Measurements from ENCODE around the gene ZNF641.
"Not testable (repeated sequence)": the region's sequence is repeated elsewhere in the genome, so short reads cannot be mapped to it uniquely, and the experiment has no call there.

ZNF641 gene

DNA sequence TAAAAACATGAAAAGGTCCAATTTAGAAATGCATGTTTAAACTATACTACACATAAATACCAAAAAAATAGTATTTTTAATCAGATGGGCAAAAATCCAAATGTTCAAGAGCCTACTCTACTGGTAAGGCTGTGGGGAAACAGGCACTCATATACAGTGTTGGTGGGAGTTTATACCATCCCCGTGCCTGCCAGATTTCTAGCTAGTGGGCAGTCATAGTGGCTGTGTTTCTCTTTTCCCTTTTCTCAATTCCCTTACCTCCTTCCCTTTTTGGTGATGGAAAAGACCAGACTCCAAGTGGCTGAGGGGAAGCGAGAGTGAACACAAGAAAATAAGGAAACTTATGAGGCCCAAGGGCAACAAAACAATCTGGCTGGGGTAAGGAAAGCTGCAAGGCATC lies 14.7 kb downstream of the ZNF641 start:
- H3K79me2 ChIP-seq (ENCODE audit: low read length): no peaks in the 10 kb centered on the region
- H3F3A ChIP-seq (ENCODE audit: insufficient read depth, low read length): no peaks in the 10 kb centered on the region
- H3K36me3 ChIP-seq (replicated peaks; ENCODE audit: insufficient read depth, low read length): no peaks in the 10 kb centered on the region
- no peak for TF ChIP-seq EZH2 (optimal IDR thresholded peaks at IDR 0.05; ENCODE audit: low read depth, low read length)
- TF ChIP-seq CTCF (IDR thresholded peaks at IDR 0.05; ENCODE audit: low read length): no peak
- TF ChIP-seq EZH2phosphoT487 (IDR thresholded peaks at IDR 0.05; ENCODE audit: low read length): no peak
- no peaks in the 10 kb centered on the region for H3K27me3 ChIP-seq (replicated peaks; ENCODE audit: insufficient read depth, low read length)
- no peak overlapping the region for H2AFZ ChIP-seq (ENCODE audit: low read length)
- no peaks in the 10 kb centered on the region for H3K9me2 ChIP-seq (replicated peaks; ENCODE audit: insufficient read depth, low read length)
- no peak overlapping the region for H3K4me2 ChIP-seq (ENCODE audit: low read depth, low read length)
- no peak overlapping the region for H3K9ac ChIP-seq (ENCODE audit: low read length)
- H3K27ac ChIP-seq (ENCODE audit: low read length): no peak overlapping the region
- no peaks in the 10 kb centered on the region for H3K4me1 ChIP-seq (ENCODE audit: low read length)
- no peak for DNase-seq
- H4K20me1 ChIP-seq (ENCODE audit: insufficient read depth, low read length): no peaks in the 10 kb centered on the region
- H3K9me3 ChIP-seq (replicated peaks; ENCODE audit: insufficient read depth, low read length): no peaks in the 10 kb centered on the region
- H3K4me3 ChIP-seq (ENCODE audit: low read length): no peak overlapping the region

DNA sequence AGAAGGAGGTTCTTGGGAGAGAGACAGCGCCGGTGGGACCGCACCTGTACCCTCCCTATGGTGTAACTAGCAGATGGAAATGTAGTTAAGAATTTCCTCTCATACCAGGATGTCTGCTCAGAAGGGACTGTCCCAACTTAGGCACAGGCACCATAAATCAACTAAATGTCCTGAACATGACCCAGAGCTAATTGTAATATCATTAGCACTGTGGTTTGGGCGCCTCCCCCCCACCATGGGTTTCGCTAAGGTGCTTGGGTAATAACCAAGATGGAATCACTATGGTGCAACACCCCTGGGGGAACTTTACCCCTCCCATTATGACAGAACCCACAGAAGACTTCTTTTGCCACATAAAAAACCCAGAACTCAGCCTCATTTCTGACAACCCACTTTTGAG lies 15.9 kb downstream of the ZNF641 start:
- Histone ChIP-seq H3K9me3 (replicated peaks; ENCODE audit: insufficient read depth, low read length) (no peaks in the 10 kb centered on the region), H4K20me1 (ENCODE audit: insufficient read depth, low read length) (no peaks in the 10 kb centered on the region), H3K36me3 (replicated peaks; ENCODE audit: insufficient read depth, low read length) (no peaks in the 10 kb centered on the region), H3K27ac (ENCODE audit: low read length) (no peak overlapping the region), H2AFZ (ENCODE audit: low read length) (no peak overlapping the region), H3F3A (ENCODE audit: insufficient read depth, low read length) (no peaks in the 10 kb centered on the region), H3K9me2 (replicated peaks; ENCODE audit: insufficient read depth, low read length) (no peaks in the 10 kb centered on the region), H3K4me2 (ENCODE audit: low read depth, low read length) (no peak overlapping the region), H3K4me1 (ENCODE audit: low read length) (no peaks in the 10 kb centered on the region), H3K4me3 (ENCODE audit: low read length) (no peak overlapping the region), H3K9ac (ENCODE audit: low read length) (no peak overlapping the region), H3K27me3 (replicated peaks; ENCODE audit: insufficient read depth, low read length) (no peaks in the 10 kb centered on the region), H3K79me2 (ENCODE audit: low read length) (no peaks in the 10 kb centered on the region)
- no peak for DNase-seq
- no peak for TF ChIP-seq EZH2phosphoT487 (IDR thresholded peaks at IDR 0.05; ENCODE audit: low read length)

DNA sequence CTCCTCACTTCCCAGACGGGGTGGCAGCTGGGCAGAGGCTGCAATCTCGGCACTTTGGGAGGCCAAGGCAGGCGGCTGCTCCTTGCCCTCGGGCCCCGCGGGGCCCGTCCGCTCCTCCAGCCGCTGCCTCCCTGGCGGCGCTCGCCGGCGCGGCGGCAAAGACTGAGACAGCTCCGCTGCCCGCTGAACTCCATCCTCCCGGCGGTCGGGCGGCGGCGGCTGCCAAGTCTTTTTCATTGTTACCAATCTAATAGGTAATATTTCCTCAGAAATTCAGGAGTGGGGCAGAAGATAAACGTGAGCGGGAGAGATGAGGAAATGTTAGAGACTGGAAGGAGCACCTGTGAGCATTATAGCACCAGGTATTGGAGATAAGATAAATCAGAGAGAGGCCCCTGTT lies 17.0 kb downstream of the ZNF641 start:
- not testable (repeated sequence) for H3K4me3 ChIP-seq (ENCODE audit: low read length); H3K4me2 ChIP-seq (ENCODE audit: low read depth, low read length); H3K4me1 ChIP-seq (ENCODE audit: low read length); H4K20me1 ChIP-seq (ENCODE audit: insufficient read depth, low read length); H3K9ac ChIP-seq (ENCODE audit: low read length); H3K36me3 ChIP-seq (replicated peaks; ENCODE audit: insufficient read depth, low read length); H3K27me3 ChIP-seq (replicated peaks; ENCODE audit: insufficient read depth, low read length); H3F3A ChIP-seq (ENCODE audit: insufficient read depth, low read length); H2AFZ ChIP-seq (ENCODE audit: low read length); H3K27ac ChIP-seq (ENCODE audit: low read length); H3K79me2 ChIP-seq (ENCODE audit: low read length); DNase-seq; H3K9me2 ChIP-seq (replicated peaks; ENCODE audit: insufficient read depth, low read length); H3K9me3 ChIP-seq (replicated peaks; ENCODE audit: insufficient read depth, low read length)

DNA sequence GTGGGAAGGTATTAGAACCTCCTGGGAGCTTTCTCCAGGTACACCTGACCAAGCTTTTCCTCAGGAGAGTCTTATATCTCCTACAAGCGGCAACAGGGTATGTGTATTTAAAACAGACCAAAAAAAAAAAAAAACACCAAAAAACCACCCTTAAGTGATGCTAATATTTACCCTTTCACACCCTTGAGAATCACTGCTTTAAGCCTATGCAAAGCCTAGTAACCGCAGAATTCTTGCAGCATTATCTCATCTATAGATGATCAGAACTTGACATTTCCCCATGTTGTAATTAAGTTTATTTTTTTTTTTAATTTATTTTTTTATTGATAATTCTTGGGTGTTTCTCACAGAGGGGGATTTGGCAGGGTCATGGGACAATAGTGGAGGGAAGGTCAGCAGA lies 19.3 kb downstream of the ZNF641 start:
- Histone ChIP-seq H3K4me2 (ENCODE audit: low read depth, low read length) (no peak overlapping the region), H3K4me1 (ENCODE audit: low read length) (no peaks in the 10 kb centered on the region), H3K79me2 (ENCODE audit: low read length) (no peaks in the 10 kb centered on the region), H3F3A (ENCODE audit: insufficient read depth, low read length) (no peaks in the 10 kb centered on the region), H3K9ac (ENCODE audit: low read length) (no peak overlapping the region), H3K36me3 (replicated peaks; ENCODE audit: insufficient read depth, low read length) (no peaks in the 10 kb centered on the region), H4K20me1 (ENCODE audit: insufficient read depth, low read length) (no peaks in the 10 kb centered on the region), H3K27me3 (replicated peaks; ENCODE audit: insufficient read depth, low read length) (no peaks in the 10 kb centered on the region), H3K27ac (ENCODE audit: low read length) (no peak overlapping the region), H3K9me3 (replicated peaks; ENCODE audit: insufficient read depth, low read length) (no peaks in the 10 kb centered on the region), H2AFZ (ENCODE audit: low read length) (no peak overlapping the region), H3K9me2 (replicated peaks; ENCODE audit: insufficient read depth, low read length) (no peaks in the 10 kb centered on the region), H3K4me3 (ENCODE audit: low read length) (no peak overlapping the region)
- no peak for TF ChIP-seq CTCF (IDR thresholded peaks at IDR 0.05; ENCODE audit: low read length)
- TF ChIP-seq EZH2phosphoT487 (IDR thresholded peaks at IDR 0.05; ENCODE audit: low read length): no peak
- no peak for TF ChIP-seq EZH2 (optimal IDR thresholded peaks at IDR 0.05; ENCODE audit: low read depth, low read length)
- DNase-seq: no peak

Measured in MM.1S (cell line).